HG03025 (cell line): Measurements from ENCODE around the gene RAB28.

ENCODE experiments used
- ATAC-seq: cut with Tn5 transposase; IDR thresholded peaks from one replicate; pipeline ENCODE4 v1.9.1; 2021; ENCODE audit warnings: mild to moderate bottlenecking, moderate library complexity; ENCODE audit not compliant: unreplicated experiment, low FRiP score

Gene RAB28

DNA sequence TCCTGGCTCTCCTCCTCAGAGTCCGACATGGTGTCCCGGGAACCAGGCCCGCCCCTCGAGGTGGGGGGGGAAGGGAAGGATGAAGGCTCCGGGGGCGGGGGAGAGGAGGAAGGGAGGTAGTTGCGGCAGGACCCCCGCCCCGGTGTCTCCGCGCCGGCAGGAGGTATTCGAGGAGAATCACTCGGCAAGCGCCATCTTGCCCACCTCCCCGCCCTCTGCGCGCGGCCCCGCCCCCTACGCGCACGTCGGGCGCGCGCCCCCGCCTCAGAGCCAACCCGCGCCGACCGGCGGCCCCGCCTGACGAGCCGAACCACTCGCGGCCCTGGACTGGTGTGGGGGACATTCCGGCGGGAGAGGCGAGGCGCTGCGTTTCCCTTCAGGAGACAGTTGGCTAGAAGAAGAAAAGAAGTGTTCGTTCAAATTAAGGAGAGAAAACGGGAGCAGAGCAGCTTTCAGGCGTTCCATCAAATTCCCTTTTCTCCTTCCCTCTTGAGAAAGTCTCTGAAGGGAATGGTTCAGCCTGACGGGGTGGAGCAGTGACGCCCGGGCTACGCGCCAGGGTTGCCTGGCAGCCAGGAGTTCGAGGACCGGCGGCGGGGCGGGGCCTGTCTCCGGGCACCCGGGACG, at the start of gene RAB28:
TSS of gene RAB28 (minus strand) at position 219 of the 627 bp plus-strand sequence.
- peak; percentile 96 for ATAC-seq

DNA sequence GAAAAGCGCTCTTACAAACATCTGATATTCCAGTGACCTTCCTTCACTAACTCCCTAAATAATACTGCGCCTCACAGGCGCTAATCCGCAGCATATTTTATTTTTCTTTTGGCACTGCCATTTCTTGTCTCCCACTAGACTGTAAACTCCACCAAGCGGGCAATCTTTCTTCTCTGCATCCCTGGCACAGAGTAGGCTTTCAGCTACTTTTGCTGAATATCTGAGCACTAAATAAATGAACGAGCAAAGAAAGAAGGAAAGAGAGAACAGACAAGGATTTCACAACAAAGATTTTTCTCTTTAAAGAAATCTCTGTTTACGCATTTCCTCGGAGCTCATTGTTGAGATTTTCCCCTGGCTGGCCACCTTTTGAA, 47.5 kb upstream of the RAB28 start:
- no peak for ATAC-seq

DNA sequence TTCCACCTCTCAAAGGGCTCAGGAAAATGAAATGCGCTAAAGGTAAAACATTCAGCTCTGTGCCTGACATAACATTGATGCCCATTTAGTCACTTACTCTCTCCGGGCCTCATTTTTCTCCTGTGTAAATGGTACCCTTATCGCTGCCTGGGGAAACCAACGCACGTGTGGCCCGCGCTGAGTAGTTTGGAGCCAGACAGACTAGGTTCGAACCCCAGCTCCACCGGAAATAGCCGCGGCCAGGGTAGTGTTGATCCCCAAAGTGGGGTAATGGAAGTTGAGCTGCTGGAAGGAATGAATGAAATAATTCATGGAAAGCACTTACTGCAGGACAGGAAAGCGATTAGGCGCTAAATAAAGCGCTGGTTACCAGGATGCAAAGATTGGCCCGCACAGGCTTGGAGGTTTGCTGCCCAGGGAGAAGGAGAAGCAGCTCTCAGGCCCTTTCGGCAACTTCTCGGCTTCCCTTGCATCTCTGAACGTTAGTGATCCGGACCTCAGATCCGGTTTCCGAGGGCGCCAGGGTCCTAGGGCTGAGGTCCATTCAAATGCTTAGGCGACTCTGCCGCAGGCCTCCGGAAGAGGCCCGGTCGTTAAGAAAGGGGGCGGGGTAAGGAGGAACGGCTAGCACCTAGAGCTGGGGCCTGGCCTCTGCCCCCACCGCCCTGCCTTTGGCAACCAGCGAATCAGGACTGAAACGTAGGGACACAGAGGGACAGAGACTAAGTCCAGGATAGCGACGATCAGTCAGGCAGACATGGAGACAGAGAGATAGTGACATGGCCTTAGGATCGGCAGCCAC, 46.9 kb upstream of the RAB28 start:
- no peak for ATAC-seq

DNA sequence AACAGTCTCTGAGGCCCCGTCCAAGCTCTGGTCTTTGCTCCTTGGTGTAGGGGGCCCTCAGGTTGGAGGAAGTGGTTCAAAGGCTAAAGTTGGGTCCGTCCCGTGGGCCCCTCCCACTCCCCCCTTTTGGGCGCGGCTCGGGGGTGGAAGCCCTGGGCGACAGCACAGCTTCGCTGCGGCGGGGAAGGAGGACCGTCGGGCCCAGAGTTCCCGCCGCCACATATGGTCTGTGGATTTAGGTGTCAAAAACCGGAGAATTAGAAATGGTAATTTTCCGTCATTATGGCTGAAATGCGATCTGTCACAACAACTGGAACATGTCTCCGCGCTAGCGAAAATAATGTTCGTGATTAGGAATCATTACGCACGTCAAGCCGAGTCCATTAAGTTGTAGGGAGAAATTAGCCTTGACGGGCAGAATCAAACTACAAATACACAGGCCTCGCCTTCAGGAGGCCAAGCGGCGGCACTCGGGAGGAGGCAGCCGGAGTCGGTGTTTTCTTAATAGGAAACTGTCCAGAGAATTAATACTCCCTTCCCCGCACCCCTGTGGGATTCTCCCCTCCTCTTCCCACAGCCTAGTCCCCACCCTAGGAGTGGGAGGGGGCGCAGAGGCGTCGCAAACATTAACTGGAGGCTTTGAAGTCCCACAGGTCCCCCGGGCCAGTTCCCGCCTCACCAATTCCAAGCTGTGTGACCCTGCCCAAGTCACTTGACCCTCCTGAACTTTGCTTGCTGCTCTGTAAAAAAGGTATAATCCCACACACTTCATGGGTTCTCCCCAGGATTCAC, 45.2 kb upstream of the RAB28 start:
- ATAC-seq, result no peak

DNA sequence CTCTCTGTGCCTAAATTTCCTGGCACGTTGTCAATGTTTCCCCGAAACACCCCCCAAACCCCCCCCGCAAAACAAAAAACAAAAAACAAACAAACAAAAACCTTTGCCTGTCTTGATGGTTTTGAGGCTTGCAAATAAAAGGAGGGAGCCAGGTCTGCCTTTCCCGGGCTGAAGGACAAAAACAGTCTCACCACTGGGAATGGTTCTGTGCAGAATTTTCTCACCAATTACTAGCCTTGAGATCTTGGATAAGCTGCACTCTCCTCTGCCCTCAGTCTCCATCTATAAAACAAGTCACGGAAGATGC, 44.6 kb upstream of the RAB28 start:
- ATAC-seq, result no peak

DNA sequence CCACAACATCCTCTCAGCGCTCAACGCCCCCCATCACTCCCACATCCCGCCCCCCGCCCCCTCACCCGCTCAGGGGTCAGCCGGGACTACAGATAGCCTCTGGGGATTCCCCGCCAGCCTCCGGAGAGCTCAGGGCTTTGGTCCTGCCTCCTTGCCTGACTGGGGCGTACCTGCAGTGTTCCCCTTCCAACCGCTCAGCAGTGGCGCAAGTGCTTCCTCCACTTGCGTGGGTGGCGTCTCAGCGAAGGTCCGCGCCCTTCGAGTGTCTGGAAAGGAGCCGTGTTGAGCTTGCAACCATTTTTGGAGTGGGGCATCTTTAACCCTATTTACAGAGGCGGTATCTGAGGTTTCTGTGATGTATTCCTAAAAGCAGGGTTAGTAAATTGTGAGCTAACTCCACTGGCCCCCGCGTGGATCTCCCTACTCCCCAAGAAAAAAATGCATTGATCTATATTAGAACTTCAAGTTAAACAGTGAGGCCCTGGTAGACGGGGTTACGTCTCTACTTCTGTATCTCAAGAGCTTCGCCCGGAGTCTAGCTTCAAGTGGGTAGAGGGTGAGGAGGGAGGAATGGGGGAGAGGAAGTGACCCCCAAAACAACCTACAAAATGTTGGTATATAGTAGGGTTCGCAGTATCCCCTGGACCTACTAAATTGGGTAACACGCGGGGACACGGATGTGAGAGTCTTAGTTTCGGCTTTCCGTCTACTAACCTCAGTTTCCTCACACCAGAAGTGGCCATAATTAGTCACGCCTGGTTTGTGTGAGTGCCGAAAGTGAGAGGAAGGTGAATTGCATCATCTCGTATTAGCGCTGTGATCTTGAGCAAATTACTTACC, 44.1 kb upstream of the RAB28 start:
- peak; percentile 80 for ATAC-seq

DNA sequence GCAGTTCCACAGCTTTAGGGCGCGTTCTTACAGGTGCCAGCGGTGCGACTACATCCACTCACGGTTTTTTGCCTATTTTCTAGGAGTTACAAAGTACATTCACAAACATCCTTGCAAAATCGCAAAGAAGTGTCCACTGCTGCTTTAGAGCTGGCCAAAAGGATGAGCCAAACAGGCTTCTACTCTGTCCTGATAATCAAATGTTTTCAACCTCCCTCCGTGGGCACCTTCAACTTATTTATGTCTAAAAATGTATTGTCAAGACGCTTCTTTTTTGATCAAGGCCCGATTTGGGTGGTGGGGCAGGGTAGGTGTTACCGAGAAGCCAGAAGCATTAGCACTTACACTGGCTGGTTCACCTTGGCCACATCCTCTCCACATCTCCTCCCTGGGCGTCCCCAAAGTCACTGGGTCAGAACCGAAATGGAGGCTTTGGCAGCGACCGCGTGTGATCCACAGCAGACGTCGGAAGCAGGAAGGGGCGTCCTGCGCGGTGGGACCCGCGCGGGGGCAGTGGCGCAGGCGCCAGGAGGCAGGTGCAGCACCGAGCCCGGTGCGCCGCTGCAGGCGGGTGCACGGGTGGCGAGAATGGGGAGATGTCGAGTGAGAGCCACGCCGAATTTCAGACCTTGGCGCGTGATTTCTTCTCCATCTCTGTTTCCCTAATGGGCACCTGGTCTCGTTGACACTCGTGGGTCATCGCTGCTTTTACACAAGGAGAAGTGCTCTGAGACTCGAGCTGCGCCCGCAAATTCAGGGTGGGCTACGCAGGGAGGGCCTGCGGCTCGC, 43.2 kb upstream of the RAB28 start:
- ATAC-seq, result no peak

DNA sequence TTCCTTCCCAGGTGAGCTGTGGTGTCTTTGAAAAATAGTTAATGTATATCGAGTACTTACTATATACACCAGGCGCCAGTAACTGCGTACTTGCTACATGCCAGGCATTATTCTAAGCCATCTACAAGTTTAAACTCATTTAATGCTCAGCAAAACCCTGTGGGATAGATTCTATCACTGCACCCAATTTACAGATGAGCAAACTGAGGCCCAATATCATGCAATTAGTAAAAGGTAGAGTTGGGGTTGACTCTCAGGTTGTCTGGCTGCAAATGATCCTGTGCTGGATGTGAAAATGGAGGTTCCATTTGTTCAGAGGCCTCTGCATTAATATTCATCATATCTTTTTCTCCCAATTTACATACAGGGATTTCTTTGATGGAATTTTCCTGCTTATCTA, 42.5 kb upstream of the RAB28 start:
- ATAC-seq, result no peak

DNA sequence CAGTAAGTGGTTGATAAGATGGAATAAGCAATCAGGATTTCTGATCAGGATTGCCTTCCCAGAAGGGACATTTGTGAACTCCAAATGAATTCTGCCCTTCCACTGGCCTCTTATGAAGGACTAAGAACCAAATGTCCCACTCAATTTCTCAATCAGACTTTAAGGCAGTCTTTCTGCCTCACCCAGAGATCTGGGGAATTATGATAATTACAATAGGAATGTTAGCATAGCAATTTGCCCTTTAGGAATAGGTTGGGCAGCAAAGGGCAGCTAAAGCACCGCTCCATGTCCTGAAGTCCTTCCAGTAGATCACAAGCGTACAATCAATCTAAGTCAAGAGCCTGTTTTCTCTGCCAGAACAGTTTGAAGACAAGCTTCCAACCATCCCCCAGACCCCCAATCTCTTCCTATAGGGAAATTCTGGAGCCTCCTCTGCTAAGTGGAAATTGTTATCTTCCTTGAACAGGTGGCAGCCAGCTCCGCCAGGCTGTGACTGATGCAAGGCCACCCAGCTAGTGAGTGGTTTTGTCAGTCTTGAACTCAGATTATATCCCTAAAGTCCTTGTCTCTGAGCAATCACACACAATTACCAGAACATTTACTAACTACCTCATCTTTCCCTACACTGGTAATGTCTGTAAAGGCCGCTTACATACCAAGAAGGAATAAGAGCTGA, 41.6 kb upstream of the RAB28 start:
- no peak for ATAC-seq

DNA sequence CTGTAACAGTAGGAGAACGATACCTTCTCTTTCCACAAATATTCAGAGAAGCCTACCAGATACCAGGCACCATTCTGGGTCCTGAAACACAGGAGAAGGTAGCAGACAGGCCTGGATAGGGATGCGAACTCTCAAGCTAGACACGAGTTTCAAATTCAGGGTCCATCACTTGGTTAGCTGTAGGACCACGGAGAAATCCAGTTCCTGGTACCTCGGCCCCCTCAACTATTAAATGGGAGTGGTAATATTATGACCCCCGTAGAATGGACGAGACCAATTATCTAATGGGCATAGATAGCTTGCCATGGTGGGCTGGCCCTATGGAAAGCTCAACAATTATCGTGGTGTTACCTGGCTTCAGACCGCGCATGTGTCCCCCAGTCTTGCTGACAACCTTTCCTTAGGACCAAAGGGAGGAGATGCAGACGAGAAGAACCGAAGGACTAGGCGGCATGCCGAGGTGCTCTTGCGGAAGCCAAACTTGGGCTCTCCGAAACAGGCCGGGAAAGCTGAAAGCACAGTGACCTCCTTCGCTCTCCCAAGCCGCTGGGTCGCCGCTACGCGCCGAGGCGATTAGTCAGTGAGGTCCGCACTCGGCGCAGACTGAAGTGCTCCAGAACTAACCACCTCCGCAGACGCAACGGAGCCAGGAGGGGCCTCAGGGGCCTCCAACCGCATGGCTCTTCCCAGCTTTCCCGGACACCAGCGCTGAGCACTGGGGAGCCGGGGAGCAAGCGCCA, 40.5 kb upstream of the RAB28 start:
- ATAC-seq, result no peak

DNA sequence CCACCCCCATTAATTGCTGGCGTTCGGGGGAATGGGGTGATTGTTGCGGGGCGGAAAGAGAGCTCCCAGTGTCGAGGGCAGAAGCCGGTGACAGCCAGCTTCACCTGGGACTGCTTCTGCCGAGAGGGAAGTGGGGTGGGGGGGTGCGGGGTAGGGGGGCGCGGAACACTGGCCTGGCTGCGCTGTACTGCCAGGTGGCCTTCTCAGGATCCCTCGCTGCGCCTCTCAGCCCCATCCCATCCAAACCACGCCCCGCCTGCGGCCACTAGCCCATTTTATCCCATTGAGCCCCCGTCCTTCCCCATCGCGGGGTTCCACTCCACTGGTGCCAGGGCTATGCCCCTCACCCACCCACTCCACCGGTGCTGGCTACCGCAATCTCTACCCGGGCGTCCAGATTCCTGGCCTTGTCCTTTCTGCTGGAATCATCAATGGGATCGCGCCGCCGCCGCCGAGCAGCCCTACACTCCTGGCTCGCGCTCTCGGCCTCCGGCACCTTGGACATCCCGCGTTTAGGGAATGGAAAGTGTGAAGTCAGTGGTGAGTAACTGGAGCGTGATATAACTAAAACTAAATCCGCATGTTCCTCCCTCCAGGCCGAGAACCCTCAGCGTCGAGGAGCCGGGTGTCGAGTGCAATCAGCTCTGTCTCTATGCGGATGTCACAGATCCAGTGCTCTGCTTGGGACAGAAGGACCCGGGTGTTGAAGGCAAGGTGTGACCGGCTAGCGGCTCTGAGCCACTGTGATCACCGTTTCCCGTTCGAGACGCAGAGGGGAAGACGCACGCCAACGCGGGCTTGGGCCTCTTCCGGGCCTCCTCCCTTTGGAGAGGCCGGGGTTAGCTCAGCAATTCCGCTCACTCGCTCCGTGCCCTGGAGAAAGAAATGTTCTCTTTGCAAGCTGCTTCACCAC, 39.7 kb upstream of the RAB28 start:
- ATAC-seq, result no peak

DNA sequence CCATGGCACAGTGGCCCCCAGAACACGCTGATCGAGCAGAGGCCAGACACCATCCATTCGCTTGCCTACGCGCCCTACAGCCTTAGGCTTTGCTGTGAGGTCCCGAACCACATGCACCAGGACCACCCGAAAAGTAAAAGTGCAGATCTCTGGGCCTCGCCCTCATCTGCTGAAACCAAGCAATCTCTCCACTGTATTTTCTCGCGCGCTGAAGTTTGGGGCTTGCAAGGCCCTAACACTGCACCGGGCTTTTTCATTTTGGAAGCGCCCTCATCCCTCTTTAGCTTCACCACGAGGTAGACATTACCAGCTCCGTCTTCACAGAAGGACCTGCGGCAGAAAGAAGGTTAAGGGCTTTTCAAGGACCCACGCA, 39.0 kb upstream of the RAB28 start:
- no peak for ATAC-seq

DNA sequence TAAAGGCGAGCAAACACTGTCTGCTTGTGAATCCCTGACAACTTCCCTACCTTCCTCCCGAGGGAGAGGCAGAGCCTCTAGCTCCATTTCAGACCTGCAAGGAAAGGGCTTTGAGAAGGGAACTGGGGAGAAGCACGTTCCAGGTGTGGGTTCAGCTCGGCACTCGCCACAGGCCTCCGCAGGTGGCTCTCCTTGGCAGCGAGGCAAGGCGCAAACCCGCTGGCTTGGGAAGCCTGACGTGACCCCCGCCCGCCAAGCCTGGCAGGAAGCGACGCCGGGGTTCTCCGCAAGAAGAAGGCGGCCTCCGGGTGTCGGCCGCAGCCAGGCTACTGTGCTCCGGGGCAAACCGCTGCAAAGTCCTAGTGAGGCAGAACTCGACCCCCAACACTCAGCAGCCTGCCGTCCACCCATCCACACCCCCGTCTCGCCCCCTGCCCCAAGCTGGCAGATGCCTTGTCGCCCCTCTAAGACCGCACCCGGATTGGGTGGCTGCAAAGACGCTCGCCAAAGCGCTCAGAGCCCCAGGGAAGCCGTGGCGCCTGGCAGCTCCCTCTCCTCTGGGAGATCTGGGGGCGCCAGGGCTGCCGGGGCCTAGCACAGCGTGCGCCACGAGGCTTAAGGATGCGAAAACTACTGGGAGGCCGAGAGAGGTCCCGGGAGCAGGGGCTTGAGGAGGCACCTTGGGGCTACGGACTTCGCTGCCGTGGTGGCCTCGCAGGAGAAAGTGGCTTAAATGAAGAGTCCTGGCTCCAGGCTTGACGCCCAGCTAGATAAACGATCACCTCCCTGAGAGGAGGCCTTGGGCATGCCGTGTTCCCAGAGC, 38.4 kb upstream of the RAB28 start:
- no peak for ATAC-seq

DNA sequence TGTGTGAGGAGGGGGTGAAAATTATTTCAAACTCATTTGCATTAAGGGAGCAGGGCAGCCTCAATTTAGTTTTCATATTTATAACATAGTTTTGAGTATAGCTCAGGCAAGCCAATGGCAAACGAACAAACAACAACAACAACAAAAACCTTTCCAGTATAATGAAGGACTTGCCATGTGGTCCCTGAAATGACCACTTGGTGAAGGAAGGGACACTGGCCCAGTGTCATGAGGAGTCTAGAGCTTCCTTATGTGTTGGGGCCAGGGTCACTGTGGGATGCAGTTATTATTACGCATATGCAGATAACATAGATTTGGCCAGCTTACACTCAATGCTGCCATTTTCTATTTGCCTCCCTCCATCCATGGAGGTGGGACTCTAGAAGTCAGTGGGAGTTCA, 36.9 kb upstream of the RAB28 start:
- no peak for ATAC-seq

DNA sequence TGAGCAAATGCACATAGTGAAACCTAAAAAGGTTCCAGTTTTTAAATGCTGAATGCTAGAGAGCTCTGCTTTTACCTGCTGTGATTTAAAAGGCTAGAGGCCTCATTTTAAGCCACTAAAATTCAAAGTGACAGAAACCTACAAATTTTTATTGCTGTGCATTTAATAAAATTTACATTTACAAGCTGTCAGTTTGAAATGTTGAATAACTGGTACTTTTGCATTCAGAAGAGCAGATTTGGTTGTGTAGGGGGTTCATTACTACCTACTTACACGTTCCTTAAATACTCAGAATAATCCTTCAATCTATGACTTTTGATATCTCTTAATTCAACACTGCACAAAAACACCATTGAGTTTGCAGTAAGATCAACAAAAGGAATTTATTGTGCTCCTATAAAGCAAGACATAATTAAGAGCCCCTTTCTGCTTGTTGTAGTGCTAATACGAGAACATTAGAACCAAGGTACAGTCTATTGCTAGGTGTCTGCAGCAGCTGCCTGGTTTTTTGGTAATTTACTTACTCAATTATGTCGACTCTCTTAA, 32.2 kb upstream of the RAB28 start:
- no peak for ATAC-seq

DNA sequence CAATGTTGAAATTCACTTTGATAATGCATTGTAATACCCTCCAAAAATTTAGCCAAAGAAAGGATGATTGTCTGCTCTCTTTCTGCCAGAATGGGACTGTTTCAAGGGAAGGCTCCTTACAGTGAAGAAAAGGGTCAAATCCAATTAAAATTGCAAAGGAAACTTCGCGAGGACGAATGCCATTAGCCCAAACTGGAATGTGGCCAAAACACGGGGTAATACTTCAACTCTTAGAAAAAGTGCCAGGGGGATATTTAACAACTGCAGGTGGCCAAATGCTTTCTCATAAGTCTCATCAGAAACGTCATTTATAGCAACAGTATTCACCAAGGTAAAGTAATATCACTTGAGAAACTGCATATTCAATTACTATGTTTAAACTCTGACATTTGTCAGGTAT, 31.1 kb upstream of the RAB28 start:
- no peak for ATAC-seq

DNA sequence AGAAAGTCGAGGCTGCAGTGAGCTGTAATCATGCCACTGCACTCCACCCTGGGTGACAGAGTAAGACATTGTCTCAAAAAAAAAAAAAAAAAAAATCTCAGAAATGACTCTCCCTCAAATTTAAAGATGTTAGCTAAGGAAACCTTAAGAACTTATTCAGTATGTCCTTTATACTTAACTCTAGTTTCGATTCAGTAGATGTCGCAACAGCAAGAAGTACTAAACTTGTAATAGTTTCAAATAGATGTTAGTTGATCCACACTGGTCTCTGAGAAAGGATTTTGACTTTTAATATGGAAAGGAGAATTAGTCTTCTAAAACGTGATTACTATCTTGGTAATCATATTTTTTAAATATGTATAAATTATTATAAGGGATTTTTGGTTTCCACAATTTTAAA, 30.6 kb upstream of the RAB28 start:
- ATAC-seq, result no peak
